CD4-positive, alpha-beta T cell treated with Interleukin-6 at 100 ng/mL for 8 hours (primary cell): ENCODE data around the gene TGFBR1.
A peak's percentile ranks its signal among the peaks of the same experiment; 100 is the strongest.
"Not testable (repeated sequence)": the region's sequence is repeated elsewhere in the genome, so short reads cannot be mapped to it uniquely, and the experiment has no call there.

Experiments used
- DNase-seq: peaks from one replicate; pipeline ENCODE4 v3.0.0-alpha.2; 2020; ENCODE audit warnings: mixed read lengths, low spot score

Gene TGFBR1

DNA sequence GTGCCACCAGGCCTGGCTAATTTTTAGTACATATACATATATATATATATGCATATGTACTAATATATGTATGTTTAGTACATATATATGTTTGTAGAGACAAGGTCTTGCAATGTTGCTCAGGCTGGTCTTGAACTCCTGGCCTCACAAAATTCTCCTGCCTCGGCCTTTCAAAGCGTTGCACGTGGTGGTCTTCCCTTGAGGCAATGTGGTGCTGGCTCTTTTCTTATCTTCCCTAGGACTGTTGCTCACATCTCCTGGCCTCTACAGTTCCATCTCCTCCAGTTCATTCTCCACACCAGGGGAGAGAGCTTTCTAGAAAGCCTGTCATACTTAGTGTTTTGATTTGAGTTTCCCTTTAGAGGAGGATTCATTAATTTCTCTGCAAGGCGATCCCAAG is 28.9 kb upstream of the TGFBR1 start:
- no peak for DNase-seq

DNA sequence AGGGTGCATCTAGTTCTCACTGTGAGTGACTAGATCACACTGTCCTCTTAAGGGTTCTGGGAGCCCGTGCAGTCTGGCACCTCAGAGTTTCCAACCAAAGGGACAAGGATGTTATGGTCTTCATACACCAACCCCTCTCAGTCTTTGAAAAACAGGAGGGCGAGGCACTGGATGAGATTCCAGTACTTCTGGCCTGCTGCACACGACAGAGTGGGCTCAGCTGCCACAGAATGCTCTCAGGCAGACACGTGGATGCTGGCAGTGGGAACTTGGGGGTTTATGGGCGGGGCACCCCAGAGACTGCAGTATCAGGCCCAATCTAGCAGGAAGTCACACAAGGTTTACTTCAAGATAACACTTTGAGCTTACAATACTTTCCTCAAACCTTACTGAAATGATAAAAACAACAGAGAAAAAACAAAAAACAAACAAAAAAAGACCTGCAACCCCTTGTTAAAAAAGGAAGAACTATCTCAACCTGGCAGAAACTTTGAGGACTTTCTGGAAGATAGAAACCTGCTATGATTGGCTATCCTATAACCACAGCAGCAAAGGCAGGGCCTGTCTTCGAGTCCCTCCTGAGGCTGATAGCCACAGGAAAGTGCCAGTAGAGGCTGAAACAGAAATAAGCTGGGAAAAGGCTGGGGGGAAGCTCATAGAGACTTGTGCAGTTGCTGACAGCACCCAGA is 28.3 kb upstream of the TGFBR1 start:
- DNase-seq: peak; percentile 63

DNA sequence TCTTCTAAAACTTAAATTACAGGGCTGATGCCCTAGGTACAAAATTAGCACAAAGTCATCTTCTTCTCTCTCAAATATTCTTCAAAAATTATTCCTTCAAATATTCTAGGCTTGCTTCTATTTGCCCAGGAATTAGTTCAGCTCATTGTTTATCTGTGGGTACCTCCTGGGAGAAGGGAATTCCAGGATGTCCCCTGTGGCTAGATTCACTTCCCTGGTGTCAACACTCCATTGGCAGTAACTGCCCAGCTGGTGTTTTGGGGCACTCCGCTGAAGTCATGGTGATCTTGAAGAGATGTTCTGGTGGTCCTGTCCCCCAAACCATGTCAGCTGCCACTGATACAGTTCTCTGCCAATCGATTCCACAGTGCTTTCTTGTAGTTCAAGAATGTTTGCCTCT is 26.2 kb upstream of the TGFBR1 start:
- no peak for DNase-seq

DNA sequence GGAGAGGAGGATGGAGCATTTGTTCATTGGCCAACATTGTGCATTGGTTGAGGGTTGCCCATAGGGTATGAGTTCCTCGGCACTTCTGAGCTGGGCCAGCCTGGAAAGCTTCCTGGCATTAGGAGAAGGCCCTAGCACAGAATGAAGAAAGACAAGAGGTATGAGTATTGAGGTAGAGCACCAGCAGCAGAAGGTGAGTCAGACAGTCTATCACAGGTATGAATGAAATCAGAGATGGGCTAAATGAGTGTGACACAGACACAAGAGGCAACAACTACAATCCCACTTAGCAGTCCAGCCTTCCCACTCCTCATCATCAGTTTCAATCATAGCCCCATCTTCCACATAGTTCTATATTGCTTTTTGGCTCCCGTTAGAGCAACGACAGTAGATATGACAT is 25.4 kb upstream of the TGFBR1 start:
- no peak for DNase-seq

DNA sequence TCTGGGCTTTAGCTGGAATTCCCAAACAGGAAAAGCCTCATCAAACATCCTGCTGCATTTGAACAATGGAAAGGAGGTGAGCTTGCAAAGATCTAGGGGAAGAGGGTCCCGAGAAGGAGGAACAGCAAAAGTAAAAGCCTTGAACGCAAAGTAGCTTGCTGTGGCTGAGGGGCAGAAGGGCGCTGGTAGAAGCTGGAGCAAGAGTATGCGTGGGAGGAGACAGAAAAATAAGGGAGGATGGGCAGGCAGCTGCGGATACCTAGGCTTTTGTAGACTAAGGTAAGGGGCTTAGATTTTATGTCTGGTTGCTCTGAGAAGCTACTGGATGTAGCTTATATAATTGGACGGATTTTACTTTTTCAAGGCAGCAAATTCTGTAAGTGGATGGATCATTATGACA is 21.9 kb upstream of the TGFBR1 start:
- no peak for DNase-seq

DNA sequence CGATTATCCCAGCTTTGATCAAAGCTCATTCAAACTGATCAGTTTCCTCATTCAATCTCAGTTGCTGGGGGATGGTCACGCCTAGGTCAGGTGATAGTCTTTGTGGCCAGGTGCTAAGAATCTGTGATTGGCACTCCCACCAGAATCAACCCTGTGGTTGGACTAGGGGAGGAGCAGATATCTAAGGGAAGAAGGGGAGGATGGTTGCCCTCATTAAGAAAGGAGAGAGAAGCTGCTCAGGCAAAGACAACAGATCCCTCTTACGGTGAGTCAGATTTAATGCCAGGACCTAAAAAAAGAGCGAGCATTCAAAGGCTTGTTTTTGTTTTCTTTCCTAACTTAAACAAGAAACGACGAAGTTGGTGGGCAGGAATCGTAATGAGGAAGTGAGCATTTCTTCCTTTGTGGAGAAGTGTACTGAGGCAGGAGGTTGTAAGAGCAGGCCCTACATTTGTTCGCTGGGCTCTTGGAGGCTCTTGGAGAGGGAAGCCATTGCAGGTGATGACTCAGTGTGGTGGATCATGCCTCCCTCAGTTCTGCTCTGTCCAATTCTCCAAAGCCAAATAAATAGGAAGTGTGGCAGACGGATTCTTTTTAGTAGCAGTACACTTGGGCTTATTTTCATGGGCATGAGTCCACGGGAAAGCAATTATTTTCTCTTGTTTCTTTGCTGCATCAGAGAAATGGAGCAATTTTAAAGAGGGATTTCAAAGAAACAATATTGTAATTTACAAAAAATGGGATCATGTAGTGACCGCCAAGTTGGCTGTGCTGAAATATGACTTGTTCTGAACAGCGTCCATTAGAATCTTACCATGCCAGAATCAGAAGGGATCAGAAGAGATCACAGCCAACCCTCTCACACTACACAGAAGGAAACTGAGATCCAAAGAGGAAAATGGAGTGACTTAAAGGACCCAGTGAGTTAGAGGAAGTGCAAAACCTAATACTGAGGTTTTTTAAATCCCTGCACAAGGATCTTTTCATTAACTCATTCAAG is 18.7 kb upstream of the TGFBR1 start:
- DNase-seq: no peak

DNA sequence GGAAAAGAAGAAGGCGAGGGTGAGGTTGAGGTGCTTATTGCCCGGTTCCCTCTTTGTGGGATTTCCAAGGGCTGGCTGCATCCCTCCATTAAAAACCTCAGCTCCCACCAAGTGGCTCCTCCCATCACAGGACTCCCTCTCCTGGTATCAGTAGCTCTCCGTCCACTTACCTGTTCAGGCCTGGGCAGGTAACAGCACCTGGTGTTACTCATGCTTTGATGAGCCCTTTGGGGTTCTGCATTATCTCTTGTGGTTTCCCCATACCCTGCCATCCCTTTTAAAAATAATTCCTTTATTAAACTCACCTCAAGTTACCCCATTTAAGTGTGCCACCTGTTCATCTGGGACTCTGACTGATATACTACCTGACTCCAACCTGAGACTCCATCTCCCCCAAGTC is 17.5 kb upstream of the TGFBR1 start:
- DNase-seq: no peak

DNA sequence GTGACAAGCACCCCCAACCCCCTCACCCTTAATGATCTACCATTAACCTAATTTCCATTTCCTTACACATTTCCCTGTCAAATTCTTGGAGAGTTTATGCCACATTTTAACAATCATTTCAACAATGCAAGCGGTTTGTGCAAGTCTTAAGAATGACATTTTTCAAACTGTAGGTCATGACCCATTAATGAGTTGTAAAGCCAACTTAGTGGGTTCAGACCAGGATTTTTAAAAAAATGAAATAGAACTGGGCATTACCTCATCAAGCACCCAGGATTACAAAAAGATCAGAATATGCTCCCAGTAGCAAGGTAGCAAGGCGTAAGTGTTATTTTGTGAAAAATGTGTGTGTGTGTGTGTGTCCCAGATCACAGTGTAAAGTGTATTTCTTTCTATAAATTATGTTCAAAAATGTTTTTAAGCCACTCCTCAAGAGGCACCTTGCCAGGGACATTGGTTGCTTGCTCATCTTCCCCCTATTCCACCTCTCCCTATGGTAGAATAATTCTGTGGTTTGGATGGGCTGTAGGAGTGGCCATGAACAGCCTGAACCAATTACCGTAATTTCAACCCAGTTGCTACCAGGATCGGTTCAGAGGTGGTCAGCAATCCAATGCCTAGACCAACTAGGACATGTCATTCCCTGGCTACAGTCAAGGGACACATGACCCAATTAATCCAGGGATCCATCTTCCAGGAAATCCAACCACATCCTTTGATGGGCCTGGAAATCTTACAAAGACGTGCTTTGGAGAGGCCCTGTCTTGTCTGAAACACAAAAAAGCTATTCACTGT is 14.4 kb upstream of the TGFBR1 start:
- no peak for DNase-seq

DNA sequence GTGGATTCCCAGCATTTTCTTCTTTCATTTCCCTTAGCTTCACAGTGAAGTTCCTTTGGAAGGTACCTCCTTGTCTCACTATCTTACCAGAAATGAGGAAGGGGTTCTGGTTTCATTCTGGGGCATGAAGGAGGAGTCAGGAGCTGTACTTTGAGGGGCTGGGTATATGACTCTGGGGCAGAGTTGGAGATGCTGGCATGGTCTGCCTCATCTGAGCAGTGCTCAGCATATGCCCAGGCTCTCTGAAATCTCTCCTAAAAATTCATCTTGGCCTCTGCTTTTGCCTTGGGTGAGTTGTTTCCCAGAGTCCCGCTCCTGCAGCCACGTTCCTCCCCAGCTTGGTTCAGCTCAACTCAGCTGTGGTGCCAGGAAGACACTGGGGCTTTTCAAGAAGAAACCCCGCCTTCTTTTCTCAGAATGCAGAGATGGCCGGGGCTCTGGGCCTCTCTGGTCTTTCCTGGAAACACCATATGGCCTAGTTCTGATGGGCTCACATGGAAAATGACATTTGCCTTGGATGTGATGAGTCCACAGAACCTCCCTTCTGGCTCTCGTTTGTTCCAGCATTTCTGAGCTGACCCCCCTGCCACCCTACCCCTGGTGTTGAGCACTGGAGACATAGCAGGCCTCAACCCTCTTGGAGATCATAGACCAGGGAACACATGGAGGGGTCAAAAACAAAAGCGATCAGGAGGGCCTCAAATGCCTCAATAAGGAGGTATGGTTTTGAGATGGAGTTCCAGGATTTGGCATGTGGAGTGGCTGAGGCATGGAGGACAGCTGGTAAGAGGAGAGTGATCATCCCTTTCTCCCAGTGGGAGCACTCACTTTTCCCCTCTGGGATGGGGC is 12.0 kb upstream of the TGFBR1 start:
- DNase-seq: peak; percentile 32

DNA sequence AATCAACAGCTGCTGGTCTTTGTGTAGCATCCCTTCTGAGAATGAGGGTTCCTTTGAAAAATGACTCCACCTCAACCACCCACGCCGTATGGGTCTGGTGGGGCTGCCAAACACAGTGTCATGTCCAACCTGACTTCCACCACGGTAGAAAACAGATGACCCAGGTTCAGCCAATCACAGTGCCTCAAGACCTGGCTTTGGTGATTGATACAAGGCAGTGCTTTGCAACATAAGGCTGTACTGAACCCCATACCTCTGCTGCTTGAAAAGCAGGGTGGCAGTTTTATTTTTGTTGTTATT is 11.5 kb upstream of the TGFBR1 start:
- DNase-seq: no peak

DNA sequence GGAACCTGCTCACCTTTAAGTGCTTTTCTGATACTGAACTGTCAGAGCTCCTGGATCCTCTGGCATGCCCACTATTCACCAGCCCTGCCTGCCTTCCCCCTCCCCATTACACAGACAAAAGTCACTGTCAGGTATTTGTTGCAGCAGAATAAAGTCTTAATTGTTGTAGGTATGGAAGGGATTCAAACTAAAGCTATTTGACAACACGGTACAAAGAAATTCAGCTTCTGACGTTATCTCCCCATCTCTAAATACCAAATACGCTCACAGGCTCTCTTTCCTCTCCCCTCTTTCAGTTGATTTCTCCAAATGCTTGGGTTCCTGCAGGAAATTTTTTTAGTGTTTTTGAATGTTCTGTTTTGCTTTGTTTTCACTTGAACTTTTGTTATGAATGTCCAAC is 9.3 kb upstream of the TGFBR1 start:
- DNase-seq: no peak

DNA sequence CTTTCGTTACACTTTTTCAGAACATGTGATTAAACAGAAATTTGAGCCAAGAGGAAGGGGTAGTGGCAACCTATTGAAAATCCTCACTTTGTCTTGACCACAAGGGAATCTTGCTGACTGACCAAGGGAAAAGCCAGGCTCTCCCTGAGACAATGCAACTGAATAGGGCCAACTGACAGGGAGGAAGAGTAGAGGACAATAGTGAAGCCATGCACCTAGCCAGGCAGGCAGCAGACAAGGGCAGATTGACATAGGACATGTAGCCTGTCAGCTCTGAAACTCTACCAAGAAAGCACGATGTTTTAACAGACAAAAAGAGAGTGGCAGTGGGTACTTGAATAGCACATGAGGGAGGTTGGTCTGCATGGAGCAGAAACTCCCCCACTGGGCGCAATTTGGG is 8.5 kb upstream of the TGFBR1 start:
- no peak for DNase-seq

DNA sequence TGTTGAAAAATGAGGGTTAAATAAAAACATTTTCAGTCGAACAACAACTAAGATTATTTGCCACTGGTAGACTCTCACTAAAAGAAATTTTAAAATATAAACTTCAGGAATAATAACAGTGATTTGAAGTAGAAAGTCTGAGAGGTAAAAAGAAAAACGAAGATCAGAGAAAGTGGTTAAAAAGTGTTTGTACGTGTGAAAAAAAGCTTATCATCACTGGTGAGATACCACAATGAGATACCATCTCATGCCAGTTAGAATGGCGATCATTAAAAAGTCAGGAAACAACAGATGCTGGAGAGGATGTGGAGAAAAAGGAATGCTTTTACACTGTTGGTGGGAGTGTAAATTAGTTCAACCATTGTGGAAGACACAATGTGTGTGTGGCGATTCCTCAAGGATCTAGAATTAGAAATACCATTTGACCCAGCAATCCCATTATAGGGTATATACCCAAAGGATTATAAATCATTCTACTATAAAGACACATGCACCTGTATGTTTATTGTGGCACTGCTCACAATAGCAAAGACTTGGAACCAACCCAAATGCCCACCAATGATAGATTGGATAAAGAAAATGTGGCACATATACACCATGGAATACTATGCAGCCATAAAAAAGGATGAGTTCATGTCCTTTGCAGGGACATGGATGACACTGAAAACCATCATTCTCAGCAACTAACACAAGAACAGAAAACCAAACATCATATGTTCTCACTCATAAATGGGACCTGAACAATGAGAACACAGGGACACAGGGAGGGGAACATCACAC is 4.9 kb upstream of the TGFBR1 start:
- not testable (repeated sequence) for DNase-seq

DNA sequence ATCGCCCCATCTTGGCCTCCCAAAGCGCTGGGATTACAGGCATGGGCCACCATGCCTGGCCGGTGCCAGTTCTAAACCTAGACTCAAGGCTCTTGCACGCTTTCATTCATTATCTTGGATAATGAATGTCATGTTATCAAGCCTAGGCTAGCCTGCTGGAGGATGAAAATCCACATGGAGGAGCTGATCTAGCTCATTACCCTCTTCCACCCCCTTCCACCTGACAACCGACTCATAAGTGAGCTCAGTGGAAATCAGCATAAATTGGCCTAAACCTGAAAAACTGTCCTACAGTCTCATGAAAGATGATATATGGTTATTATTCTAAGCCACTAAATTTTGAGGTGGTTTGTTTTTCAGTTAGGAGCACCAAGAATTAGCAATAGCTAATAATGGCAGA is 3.6 kb upstream of the TGFBR1 start:
- no peak for DNase-seq

DNA sequence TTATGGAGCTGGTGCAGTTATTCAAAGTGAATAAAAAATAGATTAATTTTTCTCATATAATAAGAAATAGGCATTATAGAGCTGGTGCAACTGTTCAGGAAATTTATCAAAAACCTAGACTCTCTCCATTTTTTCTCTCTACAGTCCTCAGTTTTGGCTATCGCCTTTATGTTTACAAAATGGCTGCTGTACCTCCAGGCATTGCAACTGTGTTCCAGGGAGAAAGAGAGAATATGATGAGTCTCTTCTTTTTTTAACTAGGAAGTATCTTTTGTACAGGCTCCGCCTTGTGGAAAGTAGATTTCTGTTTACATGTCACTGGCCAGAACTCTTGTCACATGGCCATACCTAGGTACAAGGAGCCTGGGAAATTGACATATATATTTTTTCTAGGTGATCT is 3.1 kb upstream of the TGFBR1 start:
- no peak for DNase-seq

DNA sequence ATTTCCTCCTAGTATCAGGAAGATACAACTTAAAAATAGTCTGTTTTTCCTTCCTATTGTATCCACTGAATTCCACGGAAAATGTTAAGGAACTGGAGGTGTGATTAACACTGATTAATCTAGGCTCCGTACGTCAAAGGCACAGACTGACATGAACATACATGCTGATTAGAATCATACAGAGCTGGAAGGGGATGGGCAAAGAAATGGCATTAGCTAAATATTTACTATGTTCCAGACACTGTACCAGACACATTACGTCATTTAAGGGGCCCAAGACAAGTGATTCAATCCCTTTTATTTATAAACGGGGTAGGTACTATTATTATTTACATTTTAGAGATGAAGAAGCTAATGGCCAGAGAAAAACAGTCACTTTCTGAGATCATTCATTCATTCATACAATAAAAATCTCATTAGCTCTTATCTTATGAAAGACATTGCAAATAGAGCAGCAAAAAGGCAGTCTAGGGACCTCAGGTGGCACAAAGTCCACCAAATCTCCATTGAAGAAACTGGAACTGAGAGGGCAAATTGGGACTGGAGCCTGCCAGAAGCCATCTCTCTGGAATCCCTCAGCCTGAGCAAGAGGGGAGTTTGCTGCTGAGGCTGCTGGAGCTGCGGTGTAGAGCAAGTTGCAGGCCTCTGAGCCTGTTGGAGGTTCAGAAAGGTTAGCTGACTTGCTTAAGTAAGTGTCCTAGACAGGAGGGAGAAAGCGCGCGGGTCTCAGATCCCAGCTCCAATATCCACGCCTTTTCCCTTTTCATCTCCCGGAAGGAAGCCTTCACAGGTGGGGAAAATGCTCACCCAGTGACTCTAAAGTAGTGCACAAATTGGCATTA is 1.6 kb upstream of the TGFBR1 start:
- DNase-seq: no peak

DNA sequence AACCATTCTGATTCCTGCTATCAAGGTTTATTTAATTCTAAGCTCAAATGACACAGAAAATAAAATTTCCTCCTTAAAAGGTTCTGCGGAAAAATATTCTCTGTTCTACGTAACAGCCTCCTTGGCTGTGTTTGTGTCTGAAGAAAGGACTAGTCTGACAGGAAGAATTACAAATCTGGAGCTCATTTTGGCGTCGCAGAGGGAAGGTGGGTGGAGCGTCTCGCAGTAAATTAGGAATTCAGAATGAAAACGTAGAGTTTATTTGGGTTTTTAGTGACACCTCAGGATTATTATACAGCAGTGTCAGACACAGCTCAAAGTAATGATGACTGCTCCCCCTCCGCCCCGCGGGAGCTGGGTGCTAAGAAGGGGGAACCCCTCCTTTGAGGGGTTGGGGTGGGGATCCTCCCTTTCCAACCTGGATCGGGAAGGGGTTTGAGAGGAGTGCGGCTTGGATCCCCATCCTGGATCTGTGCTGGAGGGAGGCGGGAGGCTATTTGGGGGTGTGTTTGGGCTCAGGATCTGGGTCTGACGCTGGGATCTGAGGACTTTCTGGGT is 933 bp upstream of the TGFBR1 start:
- DNase-seq: no peak

DNA sequence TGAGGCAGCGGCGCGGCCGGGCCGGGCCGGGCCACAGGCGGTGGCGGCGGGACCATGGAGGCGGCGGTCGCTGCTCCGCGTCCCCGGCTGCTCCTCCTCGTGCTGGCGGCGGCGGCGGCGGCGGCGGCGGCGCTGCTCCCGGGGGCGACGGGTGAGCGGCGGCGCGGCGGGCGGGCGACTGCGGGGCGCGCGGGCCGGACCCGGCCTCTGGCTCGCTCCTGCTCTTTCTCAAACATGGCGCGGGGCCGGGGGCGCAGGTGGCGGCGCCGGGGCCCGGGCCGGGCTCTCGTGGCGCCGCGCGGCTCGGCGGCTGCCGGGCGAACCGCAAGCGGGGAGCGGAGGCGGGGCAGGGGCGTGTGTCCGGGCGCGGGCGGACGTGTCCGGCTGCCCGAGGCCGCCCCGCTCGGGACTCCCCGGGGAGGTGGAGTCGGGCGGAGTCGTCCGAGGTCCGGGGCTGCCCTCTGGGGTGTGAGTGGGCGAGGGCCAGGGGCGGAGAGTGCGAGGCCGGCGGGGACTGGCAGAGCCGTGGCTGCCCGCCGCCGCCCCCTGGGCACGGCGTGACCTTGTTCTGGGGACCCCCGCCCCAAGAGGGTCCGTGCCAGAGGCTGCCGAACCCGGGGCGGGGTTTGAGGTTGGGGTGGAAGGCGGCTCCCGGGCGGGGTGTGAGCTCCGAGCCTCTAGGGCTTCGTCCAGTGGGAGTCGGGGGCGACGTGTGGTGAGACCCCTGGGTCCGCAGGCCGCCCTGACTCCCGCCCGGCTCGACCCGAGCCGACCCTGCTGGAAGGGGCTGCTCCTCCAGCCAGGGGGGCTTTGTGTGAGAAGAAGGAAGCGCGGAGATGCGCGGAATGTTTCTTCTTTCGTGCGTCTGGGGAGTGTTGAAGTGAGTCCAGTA is 485 bp downstream of the TGFBR1 start:
- peak; percentile 8 for DNase-seq

DNA sequence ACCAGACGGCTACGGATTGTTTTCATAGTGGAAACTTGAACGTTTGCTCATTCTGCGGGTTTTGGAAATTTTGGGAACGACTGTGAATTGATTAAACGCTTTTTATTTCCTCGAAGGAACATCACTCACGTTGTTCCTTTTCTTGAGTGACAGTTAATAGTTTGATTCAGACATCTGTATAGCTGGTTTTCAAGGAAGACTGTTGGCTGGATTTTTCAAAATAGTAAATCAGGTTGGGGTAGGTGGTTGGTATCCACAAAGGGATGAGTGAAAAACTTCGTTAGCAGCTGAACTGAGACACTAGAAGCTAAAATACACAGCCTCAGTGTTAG is 1.1 kb downstream of the TGFBR1 start:
- DNase-seq: no peak
